A549 (cell line): ENCODE measurements around the gene OSBPL3. TPM values are rescaled to one million over a fixed set of nuclear protein-coding genes. Genes with fewer than 3 reads are reported as not detected.

Experiments
- ATAC-seq, 2 experiments: fragments of 200-7000 bp in 1 of 2; fragments of >200 bp in 1 of 2; cut with Nextera tagmentation in 1 of 2; cut with Tn5 transposase in 1 of 2; 3 replicates each; pipeline versions ENCODE4 v1.8.0 to v1.9.1; 2018 to 2020; ENCODE audit warnings: mild to moderate bottlenecking in 1 of 2, moderate library complexity in 1 of 2
- CTCF ChIA-PET: fragments of 300-600 bp; sonication (Branson Sonifier 250); formaldehyde crosslinking; extraction: SDS; loops from one replicate; lab custom pipeline; 2021; ENCODE audit warnings: antibody characterized with exemption, inconsistent platforms; lab: Yijun Ruan, JAX
- POLR2A ChIA-PET: fragments of 350-600 bp; formaldehyde crosslinking; extraction: SDS; loops from one replicate; lab custom pipeline; 2021; ENCODE audit warnings: antibody characterized with exemption, inconsistent platforms; lab: Yijun Ruan, JAX
- DNase-seq, 2 experiments: peaks; one replicate each; pipeline versions ENCODE4 v3.0.0 to v3.0.0-alpha.2; 2011 to 2016; ENCODE audit warnings: low read depth in 1 of 2, low spot score in 1 of 2
- FAIRE-seq: peaks from 2 replicates; lab custom pipeline; 2011; peaks lifted over from hg19 to GRCh38; lab: Jason Lieb, UNC
- H3K27ac ChIP-seq, 2 experiments: fragments of >200 bp; sonication (Bioruptor Twin); formaldehyde crosslinking; 3 replicates each; pipeline ENCODE4 v1.5.1; 2016 to 2017
- H3K4me1 ChIP-seq: fragments of >200 bp; sonication (Bioruptor Twin); formaldehyde crosslinking; 3 replicates; pipeline ENCODE4 v1.6.1; 2016
- H3K4me2 ChIP-seq: fragments of >200 bp; sonication (Bioruptor Twin); formaldehyde crosslinking; 3 replicates; pipeline ENCODE4 v1.6.1; 2016
- H3K4me3 ChIP-seq: fragments of >200 bp; sonication (Bioruptor Twin); formaldehyde crosslinking; 3 replicates; pipeline ENCODE4 v1.5.1; 2016
- H3K9me3 ChIP-seq: fragments of >200 bp; sonication (Bioruptor Twin); formaldehyde crosslinking; 3 replicates; pipeline ENCODE4 v1.6.1; 2016
- CBX8 ChIP-seq: fragments of 200-600 bp; sonication (generic); IDR thresholded peaks from 2 replicates; pipeline ENCODE4 v1.6.1; 2016
- ESRRA ChIP-seq: fragments of 150-350 bp; IDR thresholded peaks from 2 replicates; pipeline ENCODE4 v1.6.1; 2014; ENCODE audit warnings: mild to moderate bottlenecking, low read length, borderline replicate concordance
- GATA3 ChIP-seq: IDR thresholded peaks from 2 replicates; pipeline ENCODE4 v1.6.1; 2012; ENCODE audit warnings: borderline replicate concordance
- HEYL ChIP-seq: fragments of 250-450 bp; sonication (Bioruptor Pico); IDR thresholded peaks from 2 replicates; pipeline ENCODE4 v1.8.0; 2021; ENCODE audit warnings: mild to moderate bottlenecking, moderate library complexity
- HOXB5 ChIP-seq: fragments of 250-450 bp; sonication (Bioruptor Pico); IDR thresholded peaks from 2 replicates; pipeline ENCODE4 v1.5.0; 2020; ENCODE audit warnings: mild to moderate bottlenecking, moderate library complexity
- KDM5A ChIP-seq: fragments of 200-600 bp; sonication (generic); IDR thresholded peaks from 2 replicates; pipeline ENCODE4 v1.6.1; 2016; ENCODE audit warnings: antibody characterized with exemption, mild to moderate bottlenecking
- MAX ChIP-seq: IDR thresholded peaks from 2 replicates; pipeline ENCODE4 v1.6.1; 2012
- NFE2L2 ChIP-seq: fragments of 150-350 bp; conservative IDR thresholded peaks from 2 replicates; pipeline ENCODE4 v1.6.1; 2014; ENCODE audit warnings: low read length
- NR3C1 ChIP-seq: fragments of >200 bp; sonication (Bioruptor Twin); formaldehyde crosslinking; IDR thresholded peaks from 3 replicates; pipeline ENCODE4 v1.6.1; 2017
- REST ChIP-seq: fragments of 200-600 bp; sonication (generic); IDR thresholded peaks from 2 replicates; pipeline ENCODE4 v1.6.1; 2016; ENCODE audit warnings: antibody characterized with exemption, mild to moderate bottlenecking, moderate library complexity
- SMC3 ChIP-seq: fragments of >200 bp; sonication (Bioruptor Twin); formaldehyde crosslinking; IDR thresholded peaks from 3 replicates; pipeline ENCODE4 v1.6.1; 2018; ENCODE audit warnings: inconsistent platforms
- TFCP2L1 ChIP-seq: fragments of 250-450 bp; sonication (Bioruptor Pico); IDR thresholded peaks from 2 replicates; pipeline ENCODE4 v1.5.0; 2021; ENCODE audit warnings: mild to moderate bottlenecking
- TP53 ChIP-seq: fragments of 250-450 bp; sonication (Bioruptor Pico); IDR thresholded peaks from 2 replicates; pipeline ENCODE4 v1.5.0; 2021; ENCODE audit warnings: mild to moderate bottlenecking, moderate library complexity
- USF2 ChIP-seq: fragments of 450-650 bp; IDR thresholded peaks from 2 replicates; pipeline ENCODE4 v1.6.1; 2014; ENCODE audit warnings: antibody characterized with exemption
- ZFP36 ChIP-seq: fragments of 450-650 bp; IDR thresholded peaks from 2 replicates; pipeline ENCODE4 v1.6.1; 2014; ENCODE audit warnings: borderline replicate concordance; ENCODE audit not compliant: partially characterized antibody
- ZNF302 ChIP-seq: fragments of 250-450 bp; sonication (Bioruptor Pico); IDR thresholded peaks from 2 replicates; pipeline ENCODE4 v1.9.0; 2021; ENCODE audit warnings: inconsistent platforms, mild to moderate bottlenecking, moderate library complexity
- ZSCAN20 ChIP-seq: fragments of 250-450 bp; sonication (Bioruptor Pico); IDR thresholded peaks from 2 replicates; pipeline ENCODE4 v1.8.0; 2022; ENCODE audit warnings: mild to moderate bottlenecking, moderate library complexity
- WGBS: methylation state at CpG from one replicate; pipeline ENCODE4 v1.1.6; 2017; ENCODE audit errors: missing lambda C conversion rate; 5-methylcytosine and 5-hydroxymethylcytosine counted together
- polyA plus RNA-seq, 4 experiments: library from polyadenylated mRNA; depleted of rRNA in 3 of 4; stranded (reverse); fragments of >200 nt; fragmentation: RNase III in 1 of 4; extraction: RNeasy Plus Mini Kit Qiagen cat#74134 plus additional on column Dnase treatment in 1 of 4; gene quantifications; 2 replicates in 3 of 4; 3 replicates in 1 of 4; pipeline ENCODE4 v1.2.3, GENCODE V29; 2011 to 2017
- TF ChIP-seq, protein P1 (sequence below): fragments of 250-450 bp; sonication (Bioruptor Pico); IDR thresholded peaks from 2 replicates; pipeline ENCODE4 v1.5.0; 2020; ENCODE audit warnings: low read depth, mild to moderate bottlenecking, moderate library complexity

The OSBPL3 gene
- polyA plus RNA-seq, 2 of the 4 experiments (the other 2 are of a cell fraction) = 10.9 to 17.4 TPM

DNA sequence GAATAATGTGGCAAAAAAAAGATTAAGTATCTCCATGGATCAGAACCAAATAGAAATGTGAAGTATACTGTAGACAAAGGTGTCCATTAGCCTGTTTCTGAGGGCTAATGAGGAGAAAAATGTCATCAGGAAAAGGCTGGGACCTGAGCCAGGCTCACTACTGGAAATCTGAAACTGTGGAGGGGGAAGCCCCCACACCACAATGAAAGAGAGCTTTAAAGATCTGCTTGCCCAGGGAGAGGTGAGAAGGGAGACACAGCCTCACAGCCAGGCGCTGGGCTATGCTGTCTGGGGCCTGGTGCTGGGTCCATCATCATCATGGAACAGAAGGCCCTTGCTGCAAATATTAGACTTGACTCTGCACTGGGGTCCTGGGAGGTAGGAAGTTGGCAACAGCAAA, 90.4 kb downstream of the OSBPL3 start (continued):
- TF ChIP-seq, protein P1, sequence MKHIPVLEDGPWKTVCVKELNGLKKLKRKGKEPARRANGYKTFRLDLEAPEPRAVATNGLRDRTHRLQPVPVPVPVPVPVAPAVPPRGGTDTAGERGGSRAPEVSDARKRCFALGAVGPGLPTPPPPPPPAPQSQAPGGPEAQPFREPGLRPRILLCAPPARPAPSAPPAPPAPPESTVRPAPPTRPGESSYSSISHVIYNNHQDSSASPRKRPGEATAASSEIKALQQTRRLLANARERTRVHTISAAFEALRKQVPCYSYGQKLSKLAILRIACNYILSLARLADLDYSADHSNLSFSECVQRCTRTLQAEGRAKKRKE (CRISPR knock-in tag) = no peak

DNA sequence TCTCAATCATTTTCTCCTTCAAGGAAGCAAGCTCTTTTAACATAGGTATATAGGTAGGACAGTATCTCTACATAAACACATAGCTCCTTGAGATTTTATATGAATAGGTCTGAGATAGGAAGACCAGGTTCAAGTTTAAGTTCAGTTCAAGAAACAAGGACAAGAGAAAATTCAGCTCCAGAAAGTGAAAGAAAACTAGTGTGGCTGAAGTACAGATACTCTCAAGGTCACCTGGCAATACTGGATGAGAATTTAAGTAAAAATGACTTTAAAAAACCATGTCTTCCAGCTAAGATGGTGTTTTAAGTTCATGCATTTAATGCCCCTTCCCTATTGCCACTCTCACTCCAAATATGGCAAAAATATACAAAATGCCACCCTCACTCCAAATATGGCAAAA, 91.3 kb downstream of the OSBPL3 start:
- Histone ChIP-seq H3K4me2 (no peak overlapping the region), H3K4me3 (no peak overlapping the region), H3K9me3 (no peaks in the 10 kb centered on the region), H3K27ac (no peak overlapping the region), H3K4me1 (no peaks in the 10 kb centered on the region)
- POLR2A ChIA-PET = no interaction called here
- TF ChIP-seq REST (no peak), TP53 (CRISPR knock-in tag) (no peak), KDM5A (no peak), ZSCAN20 (CRISPR knock-in tag) (no peak), SMC3 (no peak), NR3C1 (no peak), HEYL (no peak), USF2 (no peak), CBX8 (no peak), ZNF302 (CRISPR knock-in tag) (no peak), NFE2L2 (no peak)
- no peak for FAIRE-seq
- no peak for ATAC-seq
- no peak for DNase-seq
- CTCF ChIA-PET = interaction anchor here (0.7 to 1.1 kb wide), 3 partner anchors 35 to 91 kb away, joined by 3 read pairs; partner anchors contain the start of gene OSBPL3

DNA sequence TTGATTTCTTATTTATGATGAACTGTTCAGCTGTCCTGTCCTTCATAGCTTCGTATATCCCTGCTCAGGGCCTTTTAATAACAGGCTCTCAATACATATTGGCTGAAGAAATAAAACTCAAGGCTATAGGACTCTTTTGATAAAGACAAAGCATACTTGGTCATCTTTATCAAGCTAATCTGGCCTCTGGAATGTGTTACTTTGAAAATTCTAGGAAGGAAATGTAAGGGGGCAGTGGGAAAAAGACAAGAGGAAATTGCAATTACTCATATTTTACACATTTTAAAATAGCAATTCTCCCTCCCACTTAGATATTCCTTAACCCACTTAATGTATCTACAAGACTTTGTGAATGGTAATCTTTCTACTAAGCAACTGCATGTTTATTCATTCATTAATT, 94.3 kb downstream of the OSBPL3 start:
- Histone ChIP-seq H3K4me1 (peaks cover 15% of the 10 kb centered on the region), H3K27ac (no peak overlapping the region), H3K4me2 (no peak overlapping the region), H3K9me3 (no peaks in the 10 kb centered on the region), H3K4me3 (no peak overlapping the region)
- no peak for TF ChIP-seq ZFP36
- TF ChIP-seq NR3C1 = no peak
- TF ChIP-seq TFCP2L1 (CRISPR knock-in tag) = no peak
- no peak for TF ChIP-seq MAX
- TF ChIP-seq KDM5A = no peak
- TF ChIP-seq CBX8 = no peak
- TF ChIP-seq ESRRA = no peak
- no peak for TF ChIP-seq REST
- TF ChIP-seq GATA3 = no peak
- TF ChIP-seq HOXB5 (CRISPR knock-in tag) = no peak
- ATAC-seq = no peak
- FAIRE-seq = no peak
- POLR2A ChIA-PET = no interaction called here
- WGBS = 85% methylated on average over 1 of the region's 1 CpG
- DNase-seq = no peak
- CTCF ChIA-PET = interaction anchor here (0.9 to 1.5 kb wide), 5 partner anchors 9 to 213 kb away, joined by 3 to 5 read pairs (median 3); partner anchors contain the start of gene OSBPL3
